HPDE6-E6E7 (cell line): ENCODE measurements around the gene LAX1.

Source experiments
- DNase-seq: peaks from one replicate; pipeline ENCODE4 v3.0.0; 2011; ENCODE audit warnings: missing footprints; ENCODE audit errors: extremely low spot score

Gene LAX1

GRCh38 chr1:203813581-203814341 is 48.8 kb downstream of the LAX1 start:
- DNase-seq: no peak

DNA sequence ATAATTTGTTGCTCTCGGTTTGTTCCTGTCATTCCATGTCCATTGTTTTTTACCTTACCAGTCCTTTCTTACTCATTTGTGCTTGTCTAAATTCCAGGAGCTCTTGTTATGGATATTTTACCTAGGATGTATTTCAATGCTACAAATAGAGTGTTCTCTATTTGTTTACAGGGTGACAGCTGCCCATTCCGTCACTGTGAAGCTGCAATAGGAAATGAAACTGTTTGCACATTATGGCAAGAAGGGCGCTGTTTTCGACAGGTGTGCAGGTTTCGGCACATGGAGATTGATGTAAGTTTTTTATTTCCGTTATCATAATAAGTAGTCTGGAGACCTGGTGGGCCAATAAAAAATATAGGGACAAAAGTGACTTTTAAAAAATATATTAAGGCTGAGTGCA is 53.4 kb downstream of the LAX1 start:
- no peak for DNase-seq

DNA sequence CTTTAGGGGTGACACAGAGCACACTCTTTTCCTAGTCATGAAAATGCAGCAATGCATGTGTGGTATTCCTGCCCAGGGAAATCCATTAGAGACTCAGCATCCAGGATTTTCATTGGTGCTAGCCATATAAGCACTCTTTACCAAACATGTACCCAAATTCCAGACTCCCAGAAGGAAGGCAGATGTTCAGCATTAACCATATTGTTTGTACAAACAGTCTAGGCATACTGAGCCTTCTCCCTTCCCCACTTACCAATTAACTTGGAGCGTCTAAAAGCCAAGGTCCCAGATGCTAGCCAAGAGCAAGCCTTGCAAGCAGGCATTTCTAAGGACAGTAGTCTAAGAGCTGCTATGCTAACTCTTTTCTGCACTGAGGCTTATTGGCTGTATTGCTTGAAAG is 58.3 kb downstream of the LAX1 start:
- no peak for DNase-seq
